Activated CD8-positive, alpha-beta memory T cell treated with anti-CD3 and anti-CD28 coated beads, Interleukin-2, amount 50 U/mL, for 1 hour (primary cell): ENCODE data around the gene PDE6A.

Experiments
- DNase-seq: peaks from one replicate; pipeline ENCODE4 v3.0.0-alpha.2; 2020; ENCODE audit errors: extremely low read depth

Gene PDE6A

DNA sequence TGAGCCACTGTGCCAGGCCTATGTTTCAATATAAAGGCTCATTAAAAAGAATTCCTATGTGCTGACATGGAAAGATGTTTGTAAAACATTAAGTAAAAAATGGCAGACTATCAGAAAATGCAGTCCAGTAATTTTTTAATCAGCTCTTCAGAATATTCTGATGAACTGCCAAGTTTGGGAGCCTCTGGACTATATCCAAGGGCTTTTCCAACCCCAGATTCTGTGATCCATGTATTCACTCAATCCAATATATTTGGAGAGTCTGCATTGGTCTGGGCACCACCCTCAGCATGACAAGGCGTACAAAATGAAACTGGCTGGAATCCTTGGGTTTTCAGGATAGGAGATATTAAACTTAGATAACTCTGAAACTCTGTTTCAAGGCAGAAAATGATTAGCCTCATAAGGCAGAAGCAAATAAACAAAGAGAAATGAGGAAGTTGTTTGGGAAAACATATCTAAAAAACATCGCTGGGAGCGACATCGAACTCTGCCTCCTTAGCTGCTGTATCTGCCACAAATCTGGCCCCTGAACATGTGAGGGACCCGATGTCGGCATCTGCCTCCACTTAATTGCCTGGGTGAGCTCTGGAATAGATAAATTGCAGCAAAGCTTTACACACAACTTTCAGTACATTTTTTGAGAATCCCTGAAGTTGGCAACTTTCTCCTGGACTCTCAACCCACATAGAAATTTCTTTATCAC lies 14.4 kb downstream of the PDE6A start:
- DNase-seq, result no peak

DNA sequence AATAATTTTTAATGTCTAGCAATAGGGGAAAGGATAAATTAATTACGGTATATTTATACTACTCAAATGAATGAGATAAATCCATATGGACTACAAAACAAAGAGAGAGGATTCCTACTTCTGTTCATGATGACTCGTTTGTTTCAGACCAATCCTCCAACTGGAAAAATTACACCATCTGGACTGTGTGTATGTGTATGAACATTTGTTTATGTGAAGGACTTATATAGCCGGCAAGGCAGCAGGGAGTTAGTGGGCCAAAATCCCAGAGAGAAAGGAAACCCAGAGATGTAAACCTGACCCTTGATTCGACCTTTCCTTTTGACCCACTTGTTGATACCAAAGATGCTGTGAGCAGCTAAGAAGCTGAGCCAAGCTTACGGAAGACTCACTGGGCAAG lies 20.1 kb downstream of the PDE6A start:
- DNase-seq, result no peak

DNA sequence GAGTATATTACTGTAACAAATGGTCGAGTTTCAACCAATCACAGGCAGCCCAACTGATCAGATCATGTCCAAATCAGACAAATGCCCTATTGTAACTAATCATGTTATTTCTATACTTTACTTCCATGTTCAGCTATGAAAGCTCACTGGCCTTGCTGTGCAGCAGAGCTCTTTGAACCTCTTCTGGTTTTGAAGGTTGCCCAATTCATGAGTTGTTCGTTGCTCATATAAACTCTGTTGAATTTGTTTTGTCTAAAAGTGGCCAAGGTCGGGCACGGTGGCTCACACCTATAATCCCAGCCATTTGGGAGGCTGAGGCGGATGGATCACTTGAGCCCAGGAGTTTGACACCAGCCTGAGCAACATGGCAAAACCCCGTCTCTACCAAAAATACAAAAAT lies 21.6 kb downstream of the PDE6A start:
- DNase-seq, result no peak

DNA sequence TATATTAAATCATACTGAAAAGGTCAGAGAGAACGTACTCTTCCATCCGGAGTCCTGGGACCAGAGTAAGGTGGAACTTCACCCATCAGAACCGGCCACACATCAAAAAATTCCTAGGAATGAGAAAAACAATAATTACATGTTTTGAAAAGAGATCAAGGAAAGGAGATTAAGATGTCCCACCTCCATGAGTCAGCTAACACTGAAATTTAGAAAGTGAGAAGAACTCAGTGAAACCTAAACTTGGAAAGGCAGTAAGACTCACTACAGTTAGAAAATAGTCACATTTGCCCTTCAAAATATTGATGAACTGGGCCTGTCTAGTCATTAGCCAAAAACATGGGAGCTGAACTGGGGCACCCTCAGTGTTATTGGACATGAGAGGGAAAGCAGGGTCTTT lies 23.0 kb downstream of the PDE6A start:
- DNase-seq, result no peak

DNA sequence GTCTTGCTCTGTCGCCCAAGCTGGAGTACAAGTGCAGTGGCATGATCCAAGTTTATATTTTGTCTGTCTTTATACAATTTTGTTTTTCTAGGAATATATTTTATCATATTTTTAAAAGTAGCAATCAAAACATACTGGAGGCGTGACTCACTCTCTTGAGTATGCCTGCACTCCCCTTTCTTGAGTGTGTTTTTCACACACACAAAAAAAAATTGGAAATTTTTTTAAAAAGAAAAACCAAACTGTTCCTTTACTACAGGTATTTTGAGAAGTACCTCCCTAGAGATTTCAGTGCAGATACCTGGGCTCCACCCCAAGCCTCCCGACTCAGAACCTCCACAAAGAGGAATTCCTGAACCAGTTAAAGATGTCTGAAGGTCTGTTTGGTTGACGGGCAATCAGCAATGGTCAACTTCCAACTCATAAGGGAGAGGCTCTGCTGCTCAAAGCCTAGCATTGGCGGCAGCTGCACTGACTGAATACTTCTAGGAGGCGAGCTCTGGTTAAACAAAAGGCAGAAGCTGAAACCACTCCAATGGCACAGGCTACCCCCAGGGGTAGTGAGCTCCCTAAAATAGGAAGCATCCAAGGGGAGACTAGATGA lies 27.4 kb downstream of the PDE6A start:
- DNase-seq, result no peak

DNA sequence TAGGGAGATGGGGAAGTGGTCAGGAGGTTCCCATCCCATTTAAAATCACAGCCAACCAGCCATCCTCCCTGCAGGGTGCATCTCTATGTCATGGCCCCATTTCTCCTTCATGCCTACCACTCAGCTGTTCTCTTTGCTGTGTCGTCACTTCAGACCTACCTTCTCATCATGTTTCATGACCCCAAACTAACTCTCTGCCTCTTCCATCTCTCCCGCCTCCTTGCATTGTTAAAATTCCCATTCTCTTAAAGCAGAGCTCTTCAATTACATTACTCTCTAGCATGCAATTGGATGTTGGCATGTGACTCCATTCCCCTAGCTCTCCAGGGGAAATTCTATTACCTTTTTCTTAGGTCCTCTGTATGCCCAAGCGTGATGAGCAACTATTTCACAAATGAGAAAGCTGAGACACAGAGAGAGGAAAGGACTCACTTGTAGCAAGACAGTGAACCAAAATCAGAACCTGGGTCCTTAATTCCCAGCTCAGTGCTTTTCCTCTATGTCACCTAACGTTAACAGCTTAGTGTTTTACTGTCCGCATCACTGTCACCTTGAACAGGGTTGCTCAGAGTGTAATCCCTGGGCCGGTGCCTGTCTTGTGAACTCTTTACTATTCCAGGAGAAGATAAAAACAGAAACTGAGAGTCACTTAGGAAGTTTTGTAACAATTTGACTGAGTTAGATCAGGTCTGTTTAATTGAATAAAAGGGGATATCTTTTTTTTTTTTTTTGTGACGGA lies 28.1 kb downstream of the PDE6A start:
- DNase-seq, result no peak

DNA sequence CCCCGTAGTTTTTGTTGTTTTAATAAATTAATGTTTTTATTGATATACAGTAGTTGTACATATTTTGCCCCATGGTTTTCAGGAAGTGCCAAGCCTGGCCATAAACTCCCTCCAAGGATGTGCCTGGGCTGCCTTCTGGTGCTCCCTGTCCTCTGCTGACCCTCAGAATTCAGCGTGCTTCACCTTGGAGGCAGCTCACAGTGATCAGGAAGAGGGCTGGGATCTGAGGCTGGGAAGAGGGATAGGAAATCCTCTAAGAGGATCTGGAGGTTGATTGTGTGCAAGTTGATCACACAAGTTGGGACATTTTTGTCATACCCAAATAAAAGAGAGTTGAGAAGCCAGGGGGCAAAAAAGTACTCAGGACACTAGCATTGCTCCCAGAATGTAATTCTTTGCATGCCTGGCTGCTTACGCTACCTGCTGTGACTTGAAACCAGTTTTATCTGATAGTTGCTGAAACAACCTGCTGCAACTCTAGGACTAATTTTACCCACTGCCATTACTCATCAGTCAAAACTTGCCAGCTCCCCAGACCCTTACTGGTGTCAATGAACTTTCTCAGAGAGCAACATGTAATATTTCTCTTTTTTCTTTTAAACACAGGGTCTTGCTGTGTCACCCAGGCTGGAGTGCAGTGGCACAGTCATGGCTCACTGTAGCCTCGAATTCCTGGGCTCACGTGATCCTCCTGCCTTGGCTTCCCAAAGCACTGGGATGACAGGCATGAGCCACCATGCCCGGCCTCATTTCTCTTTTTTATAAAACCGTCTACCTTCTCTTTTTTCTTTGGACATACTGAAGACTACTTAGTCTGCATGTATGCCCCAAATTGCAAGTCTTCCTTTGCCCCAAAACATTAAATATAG lies 29.0 kb downstream of the PDE6A start:
- DNase-seq, result no peak

DNA sequence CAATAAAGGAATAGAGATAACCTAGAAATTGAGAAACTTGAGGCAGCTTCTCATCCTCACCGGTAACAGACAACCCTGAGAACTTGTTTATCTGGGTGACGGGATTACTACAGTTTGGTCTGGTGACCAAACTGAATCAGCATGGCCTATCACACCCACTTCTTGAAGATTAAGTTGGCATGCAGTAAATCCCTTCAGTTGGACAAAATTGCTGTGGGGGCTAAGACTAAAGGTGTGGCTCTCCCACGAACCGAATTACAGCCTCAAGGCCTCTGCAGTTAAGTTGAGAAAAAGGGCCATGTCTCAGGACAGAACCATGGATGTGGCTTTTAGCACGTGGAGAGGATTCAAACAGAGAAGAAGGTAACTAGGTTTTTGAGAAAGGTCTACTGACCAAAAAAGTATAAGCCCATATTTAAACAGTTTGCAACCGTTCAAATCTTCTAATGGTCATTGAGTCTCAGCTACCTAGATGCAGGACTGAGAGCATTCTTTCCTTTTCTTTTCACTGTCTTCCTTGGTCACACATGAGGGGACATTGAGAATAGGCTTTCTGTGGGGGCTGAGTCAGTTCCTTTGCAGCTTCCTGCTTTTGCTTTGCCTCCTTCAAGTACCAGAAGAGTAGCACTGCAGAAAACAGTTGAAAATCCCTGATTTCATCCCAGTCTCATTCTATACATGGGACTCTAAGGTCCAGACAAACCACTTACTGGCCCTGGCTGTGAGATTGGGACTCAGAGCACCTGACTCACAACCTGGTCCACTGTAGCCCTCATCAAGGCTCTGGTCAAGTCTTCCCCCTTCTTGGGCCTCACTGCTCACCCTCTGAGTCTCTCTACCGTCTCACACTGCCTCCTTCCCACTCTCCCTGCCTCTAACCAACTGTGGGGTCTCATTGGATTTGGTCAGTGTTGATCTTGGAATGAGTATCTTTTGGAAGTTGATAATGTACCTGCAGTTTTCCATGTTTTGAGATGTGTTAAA lies 30.9 kb downstream of the PDE6A start:
- DNase-seq, result no peak

DNA sequence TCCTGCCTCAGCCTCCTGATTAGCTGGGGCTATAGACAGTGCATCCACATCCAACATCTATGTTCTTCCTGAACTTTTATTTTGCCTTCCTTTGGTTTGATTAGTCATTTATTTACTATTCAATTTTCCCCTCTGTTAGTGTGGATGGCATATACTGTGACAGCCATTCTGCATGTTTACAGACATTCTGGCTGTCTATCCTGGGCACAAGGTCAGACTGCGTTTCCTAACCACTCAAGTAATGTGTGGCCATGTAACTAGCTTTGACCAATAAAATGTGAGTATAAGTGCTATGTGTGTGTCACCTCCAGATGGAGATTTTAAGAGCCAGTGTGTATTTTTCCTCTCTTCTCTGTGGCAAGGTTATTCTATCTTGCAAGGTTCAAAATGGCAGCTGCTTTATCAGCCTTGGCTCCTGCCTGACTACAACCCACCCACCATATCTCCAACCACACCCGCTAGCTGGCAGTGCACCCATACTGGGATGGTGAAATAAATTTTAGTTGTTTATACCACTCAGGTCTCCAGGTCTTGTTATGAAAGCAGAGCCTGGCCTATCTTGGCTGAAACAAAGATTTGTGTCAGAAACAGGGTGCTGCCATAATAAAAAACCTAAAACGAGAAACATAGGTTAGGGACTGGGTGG lies 32.2 kb downstream of the PDE6A start:
- DNase-seq, result no peak

DNA sequence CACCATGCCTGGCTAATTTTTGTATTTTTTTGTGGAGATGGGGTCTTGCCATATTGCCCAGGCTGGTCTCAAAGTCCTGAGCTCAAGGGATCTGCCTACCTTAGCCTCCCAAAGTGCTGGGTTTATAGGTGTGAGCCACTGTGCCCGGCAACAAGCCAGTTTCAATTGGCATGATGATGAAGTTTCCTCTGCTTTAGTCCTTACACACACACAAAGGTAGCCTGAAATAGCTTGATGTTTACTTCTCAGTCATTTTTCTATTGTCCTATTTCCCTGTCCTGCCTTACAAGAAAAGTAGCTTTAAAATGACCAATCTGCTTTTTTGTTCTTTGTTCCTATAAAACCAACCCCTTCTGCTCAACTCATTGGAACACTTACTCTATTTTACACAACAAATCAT lies 33.6 kb downstream of the PDE6A start:
- DNase-seq, result no peak

DNA sequence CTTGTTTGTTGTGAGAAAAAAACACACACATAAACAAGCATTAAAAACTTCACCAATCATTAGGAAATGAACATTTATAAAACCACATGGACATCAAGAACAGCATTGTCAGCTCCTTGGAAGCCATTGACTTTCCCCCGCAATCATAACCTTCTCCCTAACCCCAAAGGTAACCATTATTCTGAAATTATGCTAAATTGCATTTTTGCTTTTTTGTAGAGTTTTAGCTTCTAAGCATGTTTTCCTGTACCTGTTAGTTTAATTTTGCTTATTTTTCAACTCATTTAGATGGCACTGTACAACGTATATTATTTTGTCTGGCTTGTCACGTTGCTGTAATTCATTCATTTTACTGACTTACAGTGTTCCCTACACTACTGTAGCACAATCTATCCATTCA lies 36.8 kb downstream of the PDE6A start:
- DNase-seq, result no peak

DNA sequence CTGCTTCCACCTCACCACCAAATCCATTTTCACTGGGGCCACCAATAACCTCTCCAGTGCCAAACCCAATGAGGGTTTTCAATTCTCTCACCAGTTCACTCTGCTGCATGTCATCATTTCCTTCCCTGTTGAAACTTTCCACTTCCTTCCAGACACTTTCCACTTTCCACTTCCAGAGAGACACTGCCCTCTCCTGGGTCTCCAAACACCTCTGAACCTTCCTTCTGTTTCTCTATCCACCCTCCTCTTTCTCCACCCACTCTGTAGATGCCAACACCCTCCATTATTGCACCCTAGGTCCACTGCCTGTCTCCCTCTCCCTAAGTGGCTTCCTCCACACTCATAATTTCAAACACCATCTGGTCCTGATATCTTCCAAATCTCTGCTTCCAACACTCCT lies 39.6 kb downstream of the PDE6A start:
- no peak for DNase-seq

DNA sequence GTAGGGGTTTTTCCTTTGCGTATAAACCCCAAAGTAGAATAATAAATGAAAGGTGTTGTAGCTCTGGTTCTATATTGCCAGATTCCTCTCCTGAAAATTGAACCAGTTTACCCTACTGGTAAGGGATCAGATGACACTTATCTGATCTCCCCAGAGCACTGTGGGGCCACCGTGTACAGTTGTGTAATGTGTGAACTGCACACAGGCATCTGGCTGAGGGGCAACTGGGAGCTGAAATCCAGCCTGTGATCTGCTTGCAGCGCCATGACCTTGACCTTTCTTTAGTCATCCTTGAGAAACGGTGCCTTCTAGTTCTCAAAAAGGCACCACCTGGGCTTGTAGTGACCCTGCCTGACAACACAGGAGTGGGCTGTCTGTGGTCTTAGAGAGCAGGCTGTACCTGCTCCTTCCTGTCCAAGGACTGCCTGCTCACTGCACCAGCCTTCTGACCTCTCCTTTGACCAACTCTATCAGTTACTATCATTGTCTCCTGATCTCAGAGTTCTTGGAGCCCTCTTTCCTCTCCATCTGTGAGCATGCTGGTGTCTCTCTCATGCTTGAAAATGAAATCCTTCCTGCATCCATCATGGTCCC lies 40.2 kb downstream of the PDE6A start:
- DNase-seq, result no peak

DNA sequence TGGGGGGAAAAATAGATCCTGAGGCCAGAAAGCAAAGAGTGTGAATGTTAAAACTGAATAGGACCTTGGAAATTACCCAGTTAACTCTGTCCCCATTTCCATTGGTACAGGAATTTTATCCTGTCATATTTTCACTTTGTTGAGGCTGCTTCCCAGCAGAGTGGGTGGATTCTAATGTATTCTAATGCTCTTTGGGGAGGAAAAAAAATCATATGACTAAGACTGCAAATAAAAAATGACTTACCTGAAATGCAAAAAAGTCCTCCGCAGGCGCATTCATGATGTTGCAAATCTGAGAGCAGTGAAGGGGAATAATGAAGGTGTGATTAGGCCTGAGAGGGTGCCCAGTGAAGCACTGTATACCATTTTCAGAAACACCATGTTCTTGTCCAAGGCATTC lies 41.2 kb downstream of the PDE6A start:
- DNase-seq, result no peak

DNA sequence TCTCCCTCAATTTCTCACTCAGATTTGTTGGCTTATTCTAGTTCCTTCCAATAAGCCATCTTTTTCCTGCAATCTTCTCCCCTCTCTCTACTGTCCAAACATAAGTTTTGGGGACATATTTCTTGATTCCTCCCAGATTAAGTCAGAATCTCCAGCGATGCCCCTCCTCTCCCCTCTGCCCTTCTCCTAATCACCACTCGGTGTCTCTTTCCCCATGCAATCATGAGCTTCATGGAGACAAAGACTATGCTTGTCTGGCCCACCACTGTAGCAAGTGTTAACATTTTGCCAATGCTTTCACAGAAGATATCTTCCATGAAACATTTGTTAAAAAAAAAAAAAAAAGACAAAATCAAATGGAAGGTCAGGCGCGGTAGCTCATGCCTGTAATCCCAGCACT lies 42.4 kb downstream of the PDE6A start:
- no peak for DNase-seq

DNA sequence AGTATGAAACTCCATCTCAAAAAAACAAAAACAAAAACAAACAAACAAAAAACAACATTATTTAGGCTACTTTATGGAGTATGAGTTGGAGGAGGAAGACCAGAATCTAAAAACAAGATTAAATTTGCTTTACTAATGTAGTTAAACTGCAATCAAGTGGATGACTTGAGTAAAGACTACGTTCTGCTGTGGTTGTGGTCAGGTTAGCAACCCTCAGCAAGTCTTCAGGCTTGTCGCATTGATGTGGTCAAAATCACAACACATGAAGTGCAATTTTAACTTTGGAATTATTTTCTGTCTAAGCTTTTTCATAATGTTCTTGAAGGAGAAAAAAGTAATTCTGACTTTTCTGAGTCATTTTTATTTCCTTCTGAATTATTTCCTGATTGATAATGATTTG lies 43.1 kb downstream of the PDE6A start:
- no peak for DNase-seq

DNA sequence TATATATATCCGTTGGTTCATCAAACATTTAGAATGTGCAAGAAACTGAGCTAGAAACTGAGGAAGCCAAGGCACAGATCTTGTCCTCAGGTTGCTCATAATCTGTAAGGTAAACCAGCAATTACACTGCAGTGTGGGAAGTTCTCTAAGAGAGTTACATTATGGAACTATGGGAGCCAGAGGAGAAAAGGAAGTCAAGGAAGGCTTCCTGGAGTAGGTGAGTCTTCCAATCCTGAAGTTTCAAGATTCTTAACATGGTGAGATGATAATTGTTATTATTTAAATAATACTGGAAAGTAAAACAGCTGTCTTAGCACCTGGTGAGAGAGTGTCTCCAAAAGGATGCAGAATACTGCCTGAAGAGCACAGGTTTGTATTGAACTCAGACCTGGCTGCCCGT lies 44.2 kb downstream of the PDE6A start:
- DNase-seq, result no peak

DNA sequence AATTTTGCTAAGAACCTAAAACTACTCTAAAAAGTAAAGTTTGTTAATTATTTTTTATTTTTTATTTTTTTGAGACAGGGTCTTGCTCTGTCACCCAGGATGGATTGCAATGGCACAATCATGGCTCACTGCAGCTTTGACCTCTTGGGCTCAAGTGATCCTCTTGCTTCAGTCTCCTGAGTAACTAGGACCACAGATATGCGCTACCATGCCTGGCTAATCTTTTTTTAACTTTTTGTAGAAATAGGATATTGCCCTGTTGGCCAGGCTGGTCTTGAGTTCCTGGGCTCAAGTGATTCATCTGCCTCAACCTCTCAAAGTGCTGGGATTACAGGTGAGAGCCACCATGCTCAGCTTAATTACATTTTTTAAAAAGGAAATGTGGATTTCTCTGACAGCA lies 45.8 kb downstream of the PDE6A start:
- DNase-seq, result no peak

DNA sequence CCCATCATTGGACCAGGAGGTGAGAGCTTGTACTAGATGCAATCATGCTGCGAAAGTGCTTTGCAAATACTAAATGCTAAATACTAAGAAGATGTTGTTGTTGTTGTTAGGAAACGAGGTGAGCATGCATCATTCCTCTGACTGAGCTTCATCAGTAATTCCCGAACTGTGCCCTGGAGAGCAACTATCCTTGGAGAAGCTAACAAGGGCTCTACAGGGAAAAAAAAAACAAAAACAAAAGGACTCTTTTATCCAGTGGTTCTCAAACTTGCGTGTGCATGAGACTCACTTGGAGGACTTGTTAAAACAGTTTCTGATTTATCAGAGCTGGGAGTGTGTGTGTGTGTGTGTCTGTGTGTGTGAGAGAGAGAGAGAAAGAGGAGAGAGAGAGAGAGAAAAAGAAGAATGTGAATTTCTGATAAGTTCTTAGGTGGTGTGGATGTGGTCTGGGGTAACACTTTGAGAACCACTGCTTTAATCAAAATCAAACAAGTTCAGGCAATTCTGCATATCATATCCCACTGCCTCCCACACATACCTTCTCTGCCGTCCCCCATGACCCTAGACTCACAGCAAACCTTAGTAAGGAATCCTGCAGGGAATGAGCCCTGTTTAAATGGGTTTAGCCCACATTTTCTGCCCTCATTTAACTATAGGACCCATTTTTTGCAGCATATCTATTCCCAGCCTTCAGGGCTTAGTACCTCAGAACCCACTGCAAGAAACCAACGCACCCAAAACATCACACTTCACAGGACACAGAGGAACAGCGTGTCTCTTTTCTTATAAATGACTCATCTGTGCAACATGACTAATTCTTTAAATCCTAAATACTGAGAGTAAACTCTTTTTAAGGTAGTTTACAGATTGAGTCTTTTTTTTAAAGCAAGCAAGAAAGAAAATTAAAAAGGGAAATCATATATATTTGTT lies 48.9 kb downstream of the PDE6A start:
- no peak for DNase-seq
